GM20431 (cell line): Measurements from ENCODE around the gene SLC3A2.

Source experiments
- in situ Hi-C: fragments of 300-500 bp; cut with MseI, MboI; formaldehyde crosslinking; loops from one replicate; pipeline ENCODE4 v1.15.0; 2020; ENCODE audit warnings: low sequenced_read_pairs; ENCODE audit not compliant: unreplicated experiment

The SLC3A2 gene

DNA sequence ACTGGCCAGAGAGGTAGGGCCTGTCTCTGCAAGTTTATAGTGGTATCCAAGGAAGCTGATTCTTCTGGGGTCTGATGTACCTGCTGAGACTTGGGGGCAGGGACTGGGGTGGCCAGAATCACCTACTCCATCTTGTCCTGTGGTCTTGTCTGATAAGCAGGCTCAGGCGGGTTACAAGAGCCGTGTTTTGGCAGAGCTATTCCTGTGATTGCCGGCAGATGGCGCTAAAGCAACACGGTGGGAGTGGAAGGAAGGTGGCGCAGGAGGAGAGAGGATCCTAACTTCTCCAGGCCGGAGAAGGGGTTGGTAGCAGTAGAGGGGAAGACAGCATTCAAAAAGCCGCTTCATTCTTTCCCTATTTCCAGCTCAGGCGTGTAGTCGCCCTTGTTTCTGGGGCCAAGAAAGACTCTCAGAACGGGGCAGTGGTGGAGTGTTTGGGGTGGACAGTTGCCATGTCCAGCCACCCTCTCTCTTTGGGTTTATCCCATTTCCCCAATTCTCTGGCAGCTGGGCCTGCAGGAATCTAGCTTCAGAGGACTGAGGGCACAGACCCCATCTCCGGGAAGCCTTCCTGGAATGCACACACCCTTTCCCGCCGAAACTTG, 25.3 kb downstream of the SLC3A2 start:
- in situ Hi-C loops, result loop anchor here (5.0 to 25.0 kb wide), 2 partner anchors 116 to 306 kb away; no protein-coding TSS in a partner anchor

DNA sequence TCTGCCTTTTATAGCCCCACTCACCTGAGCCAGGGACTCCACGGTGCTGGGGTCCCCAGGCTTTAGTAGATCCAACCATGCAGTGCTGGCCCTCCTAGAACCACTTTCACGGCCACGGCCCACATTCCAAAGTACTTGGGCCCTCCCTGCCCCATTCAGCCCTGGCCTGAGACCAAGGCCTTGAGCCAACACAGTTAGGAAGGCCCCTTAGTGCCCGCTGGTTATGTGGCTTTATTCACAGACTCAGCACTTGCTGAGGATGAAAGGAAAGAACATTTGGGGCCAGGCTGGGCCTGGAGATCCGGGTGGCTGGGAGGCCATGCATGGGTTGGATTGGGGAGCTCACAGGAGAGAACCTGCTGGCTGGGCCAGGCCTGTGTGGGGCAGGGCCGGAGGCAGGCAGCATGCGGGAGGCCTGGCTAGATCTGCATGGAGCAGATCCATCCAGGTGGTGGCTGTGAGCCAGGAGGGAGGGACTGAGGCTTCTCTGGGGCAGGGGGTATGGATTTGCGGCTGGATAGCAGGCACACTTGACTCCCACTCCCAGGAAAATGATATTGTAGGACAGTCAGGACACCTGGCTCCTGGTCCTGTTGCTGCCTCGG, 27.9 kb downstream of the SLC3A2 start:
- in situ Hi-C loops, result loop anchor here (5.0 to 25.0 kb wide), 2 partner anchors 114 to 304 kb away; no protein-coding TSS in a partner anchor

DNA sequence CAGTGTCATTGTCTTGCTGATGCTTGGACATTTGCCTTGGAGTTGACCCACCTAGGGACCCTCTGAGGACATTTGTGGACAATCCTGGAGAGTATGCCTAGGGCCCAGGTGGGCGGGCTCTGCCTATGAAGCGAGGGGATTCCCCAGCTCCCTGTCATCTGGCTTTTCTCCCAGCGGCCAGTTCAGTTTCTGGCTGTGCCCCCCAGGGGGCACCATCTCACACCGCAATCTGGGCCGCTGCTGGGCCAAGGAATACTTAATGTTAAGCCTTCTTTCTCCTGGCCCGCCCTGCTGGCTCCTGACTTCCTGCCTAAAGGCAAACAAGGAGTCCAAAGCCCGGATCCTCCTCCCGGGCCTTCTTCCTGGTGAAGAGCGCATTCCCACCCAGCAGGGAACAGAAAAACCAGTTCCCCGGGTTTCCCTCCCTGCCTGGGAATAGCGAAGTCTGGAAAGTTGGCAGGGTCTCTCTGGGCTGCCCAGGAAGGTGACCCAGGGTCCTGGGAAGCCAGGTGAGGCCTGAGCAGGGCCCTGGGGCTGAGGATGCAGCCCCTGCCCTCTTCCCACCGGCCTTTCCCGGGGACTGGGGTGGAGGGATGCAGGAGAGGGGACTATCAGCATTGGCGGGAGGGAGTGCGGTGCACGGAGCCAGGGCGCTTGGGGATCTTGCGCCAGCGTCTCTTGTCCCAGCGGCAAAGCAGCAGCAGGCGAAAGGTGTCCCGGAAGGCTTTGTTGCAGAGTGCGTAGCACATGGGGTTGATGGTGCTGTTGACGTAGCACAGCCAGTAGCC, 28.6 kb downstream of the SLC3A2 start:
- in situ Hi-C loops, result loop anchor here (5.0 to 25.0 kb wide), 2 partner anchors 113 to 303 kb away; no protein-coding TSS in a partner anchor

DNA sequence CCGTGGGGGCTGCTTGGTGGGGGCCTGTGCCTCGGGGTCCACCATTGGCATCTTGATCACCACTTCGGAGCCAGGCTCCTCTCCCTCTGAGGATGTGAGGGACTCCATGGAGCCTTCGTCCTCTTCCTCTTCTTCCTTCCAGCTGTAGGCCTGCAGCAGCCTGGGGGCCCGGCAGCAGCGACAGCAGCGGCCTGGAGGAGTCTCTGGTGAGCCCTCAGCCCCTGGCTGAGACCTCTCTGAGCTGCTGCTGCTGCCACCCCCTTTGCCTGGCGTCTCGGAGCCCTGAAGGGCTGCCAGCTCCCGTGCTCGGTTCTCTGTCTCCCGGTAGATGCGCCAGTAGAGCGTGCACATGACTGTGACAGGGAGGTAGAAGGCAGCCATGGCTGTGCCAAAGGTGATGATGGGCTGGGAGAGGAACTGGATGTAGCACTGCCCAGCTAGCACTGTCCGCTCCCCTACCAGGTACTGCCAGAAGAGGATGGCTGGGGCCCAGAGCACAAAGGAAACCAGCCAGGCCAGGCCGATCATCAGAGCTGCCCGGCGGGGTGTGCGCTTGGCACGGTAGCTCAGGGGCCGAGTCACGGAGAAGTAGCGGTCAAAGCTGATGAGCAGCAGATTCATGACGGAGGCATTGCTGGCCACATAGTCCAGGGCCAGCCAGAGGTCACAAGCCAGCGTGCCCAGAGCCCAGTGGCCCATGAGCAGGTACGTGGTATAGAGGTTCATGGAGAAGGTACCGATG, 29.6 kb downstream of the SLC3A2 start:
- in situ Hi-C loops, result loop anchor here (25.0 kb wide), 1 partner anchor 302 kb away; no protein-coding TSS in a partner anchor

DNA sequence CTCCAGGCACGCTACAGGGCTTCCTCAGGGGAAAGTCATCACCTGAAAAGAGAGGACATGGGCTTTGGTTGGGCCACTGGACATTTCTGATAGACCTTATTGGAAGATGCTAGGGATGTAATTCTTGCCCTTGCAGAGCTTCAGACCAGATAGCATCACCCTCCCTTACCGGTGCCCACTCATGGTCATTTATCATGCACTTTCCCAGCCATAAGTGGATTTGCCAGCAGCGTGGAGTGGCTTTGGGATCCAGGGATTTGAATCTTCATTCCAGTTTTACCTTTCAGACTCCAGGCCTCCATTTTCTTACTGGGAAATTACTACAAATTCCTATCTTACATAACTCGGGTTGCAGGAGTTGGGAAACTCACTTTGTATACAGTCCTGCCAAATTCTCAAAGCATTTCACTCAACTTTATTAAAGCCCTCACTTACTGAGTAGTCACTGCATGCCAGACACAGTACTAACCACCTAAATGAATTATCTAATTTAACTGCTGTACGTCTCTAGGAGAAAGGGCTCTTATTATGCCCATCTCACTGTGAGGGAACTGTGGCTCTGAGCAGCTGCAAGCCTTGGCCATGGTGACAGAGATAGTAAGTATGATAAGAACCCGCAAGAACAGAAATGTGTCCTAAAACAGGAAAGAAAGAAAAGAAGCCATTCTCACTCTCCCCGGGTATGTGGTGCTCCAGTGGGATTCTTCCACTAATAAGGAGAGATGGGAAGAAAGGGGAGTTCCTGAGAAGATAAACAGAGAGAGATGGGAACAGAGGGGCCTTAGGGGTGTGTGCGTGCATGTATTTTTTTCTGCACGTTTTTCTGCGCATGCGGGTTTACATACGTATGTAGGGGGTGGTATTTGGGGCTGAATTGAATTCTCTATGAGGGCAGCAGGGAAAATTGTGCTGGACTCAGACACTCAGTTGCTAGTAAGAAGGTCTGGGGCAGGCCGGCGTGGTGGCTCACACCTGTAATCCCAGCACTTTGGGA, 30.7 kb downstream of the SLC3A2 start:
- in situ Hi-C loops, result loop anchor here (25.0 kb wide), 1 partner anchor 301 kb away; no protein-coding TSS in a partner anchor

DNA sequence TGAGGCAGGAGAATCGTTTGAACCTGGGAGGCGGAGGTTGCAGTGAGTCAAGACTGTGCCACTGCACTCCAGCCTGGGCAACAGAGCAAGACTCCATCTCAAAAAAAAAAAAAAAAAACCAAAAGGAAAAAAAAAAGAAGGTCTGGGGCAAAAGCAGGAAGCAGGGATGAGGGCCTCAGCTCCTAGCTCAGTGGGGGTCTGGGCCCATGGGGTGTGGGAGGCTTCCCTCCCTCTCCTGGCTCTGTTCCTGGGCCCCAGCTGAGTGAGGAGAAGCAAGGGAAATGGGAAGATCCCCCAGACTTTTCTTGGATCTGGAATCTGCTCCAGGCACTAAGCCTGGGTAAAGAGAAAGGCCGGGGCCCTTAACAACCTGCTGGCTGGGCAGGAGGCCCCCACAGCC, 31.6 kb downstream of the SLC3A2 start:
- in situ Hi-C loops, result loop anchor here (25.0 kb wide), 1 partner anchor 300 kb away; no protein-coding TSS in a partner anchor

DNA sequence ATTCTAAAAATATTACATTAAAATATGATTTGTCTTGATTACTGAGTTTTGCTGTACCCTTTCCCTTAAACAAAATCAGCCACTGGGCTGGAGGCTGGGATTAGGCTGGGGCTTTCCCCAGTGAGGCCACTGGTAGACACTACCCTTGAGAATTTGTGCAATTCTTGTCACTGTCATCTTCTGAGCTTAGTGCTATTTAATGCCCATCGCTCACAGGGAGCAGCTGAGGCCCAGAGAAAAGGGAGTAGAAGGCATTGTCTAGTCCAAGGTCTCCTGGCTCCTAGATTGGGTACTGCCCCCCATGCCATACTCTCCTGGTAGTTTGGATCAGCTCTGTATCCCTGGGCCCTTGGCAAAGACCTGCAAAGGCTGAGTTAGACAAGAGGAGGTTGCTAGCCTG, 33.7 kb downstream of the SLC3A2 start:
- in situ Hi-C loops, result loop anchor here (25.0 kb wide), 1 partner anchor 298 kb away; no protein-coding TSS in a partner anchor

DNA sequence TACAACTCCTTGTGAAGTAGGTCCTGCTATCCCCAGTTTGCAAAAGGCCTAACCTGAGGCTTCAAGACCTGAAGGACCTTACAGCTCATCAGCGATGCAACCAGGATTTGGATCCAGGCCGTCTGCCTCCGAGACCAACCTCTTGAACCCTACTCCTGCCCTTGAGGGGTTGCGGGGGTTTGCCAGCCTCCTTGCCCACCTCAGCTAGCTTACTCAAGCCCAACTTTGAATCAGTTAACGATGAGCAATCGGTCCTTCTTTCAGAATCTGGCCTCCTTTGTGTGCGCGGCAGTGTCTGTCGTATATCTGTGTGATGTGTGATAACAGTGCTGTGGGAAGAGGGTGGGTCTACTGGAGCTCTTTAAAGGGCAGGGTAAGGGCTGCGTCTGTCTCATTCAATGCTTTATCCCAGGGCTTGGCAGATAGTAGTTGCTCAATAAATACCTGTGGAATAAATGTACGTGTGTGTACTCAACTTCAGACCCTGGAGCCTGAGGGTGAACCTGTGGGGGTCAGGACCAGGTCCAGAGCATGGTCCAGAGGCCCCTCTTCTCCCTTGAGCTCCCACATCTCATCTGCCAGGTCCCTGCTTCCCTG, 37.3 kb downstream of the SLC3A2 start:
- in situ Hi-C loops, result loop anchor here (25.0 kb wide), 1 partner anchor 294 kb away; no protein-coding TSS in a partner anchor

DNA sequence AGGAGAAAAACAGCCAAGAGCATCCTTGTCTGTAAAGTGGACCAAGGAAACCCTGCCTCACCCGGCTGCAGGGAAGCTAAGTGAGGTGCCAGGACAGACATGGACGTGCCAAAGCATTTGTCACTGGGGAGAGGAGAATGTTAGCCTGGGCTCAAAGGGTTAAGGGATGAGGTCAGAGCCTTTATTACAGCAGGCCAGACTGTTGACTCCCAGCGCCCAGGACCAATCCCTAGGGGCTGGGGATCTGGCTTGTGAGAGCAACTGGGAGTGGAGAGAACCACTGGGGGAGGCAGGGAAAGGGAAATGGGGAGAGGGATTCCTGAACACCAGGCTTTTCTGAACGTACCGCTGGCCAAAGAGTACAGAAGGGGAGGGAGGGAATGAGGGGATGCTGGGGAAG, 37.8 kb downstream of the SLC3A2 start:
- in situ Hi-C loops, result loop anchor here (25.0 kb wide), 1 partner anchor 294 kb away; no protein-coding TSS in a partner anchor

DNA sequence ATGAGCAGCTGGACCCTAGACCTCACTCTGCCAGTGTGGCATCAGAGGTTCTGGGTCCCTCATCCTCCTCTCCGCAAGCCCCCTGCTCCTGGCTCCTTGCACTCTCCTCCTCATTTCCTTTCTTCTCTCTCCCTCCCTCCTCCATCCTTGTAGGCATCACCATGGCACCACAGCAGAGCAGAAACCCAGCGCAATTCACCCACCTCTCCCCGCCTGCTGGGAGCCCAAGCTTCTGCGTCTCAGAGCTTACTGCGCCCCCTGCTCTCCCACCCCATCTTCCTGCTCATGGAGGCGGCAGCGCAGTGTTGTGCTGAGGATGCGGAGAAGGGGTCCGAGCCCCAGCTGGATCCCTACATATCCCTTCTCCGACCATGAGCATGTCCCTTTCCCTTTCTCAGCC, 38.8 kb downstream of the SLC3A2 start:
- in situ Hi-C loops, result loop anchor here (25.0 kb wide), 1 partner anchor 293 kb away; no protein-coding TSS in a partner anchor

DNA sequence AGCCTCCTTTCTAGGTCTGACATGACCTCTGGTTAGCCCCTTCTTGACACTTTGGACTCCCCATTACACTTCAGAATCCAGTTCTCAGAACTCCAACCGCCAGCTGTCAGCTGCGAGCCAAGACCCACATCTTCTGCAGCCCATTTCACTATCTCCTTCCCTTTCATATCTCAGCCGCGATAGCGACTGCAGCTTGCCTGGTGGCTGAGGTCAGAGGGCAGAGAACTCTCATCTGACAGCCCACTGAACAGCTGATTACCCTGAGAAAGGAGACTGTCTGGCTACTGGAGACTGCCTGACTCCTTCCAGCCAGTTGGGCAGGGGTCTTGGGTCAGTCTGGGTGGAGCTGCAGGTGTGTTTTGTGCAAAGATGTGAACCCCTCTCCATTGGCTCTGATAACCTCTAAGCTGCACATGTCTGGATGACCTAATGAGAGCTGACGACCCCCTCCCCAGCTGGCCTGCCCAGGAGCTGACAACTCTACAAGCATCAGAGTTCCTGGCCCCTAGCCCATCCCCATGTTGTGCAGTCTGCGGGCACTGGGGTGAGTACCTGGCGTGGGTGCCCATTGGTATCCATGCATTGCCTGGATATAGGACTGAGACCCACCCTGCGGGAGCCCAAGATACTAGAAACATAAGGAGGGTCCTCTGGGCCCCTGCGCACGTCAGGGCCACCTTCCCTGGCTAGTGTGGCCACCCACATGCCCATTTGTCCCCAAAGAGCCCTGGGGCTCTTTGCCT, 39.4 kb downstream of the SLC3A2 start:
- in situ Hi-C loops, result loop anchor here (25.0 kb wide), 1 partner anchor 292 kb away; no protein-coding TSS in a partner anchor

DNA sequence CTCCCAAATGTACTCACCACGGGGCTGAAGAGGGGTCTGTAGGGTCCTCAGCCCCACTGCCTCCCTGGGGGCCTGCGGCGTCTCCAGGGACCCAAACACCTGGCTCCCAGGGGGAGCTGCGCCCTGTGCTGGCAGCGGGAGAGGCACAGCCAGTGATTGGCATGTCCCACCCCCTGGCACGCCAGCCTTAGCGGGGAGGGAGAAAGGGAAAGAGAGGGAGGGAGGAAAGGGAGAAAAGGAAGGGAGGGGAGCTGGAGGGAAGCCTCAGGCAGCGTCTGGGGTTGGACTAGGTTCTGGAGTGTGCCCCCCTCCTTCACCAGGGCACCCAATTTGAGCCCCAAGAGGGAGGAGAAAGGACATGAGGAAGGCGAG, 40.5 kb downstream of the SLC3A2 start, which contains the start of gene CHRM1:
Gene CHRM1, minus strand, starts transcription at position 163 of the 372 bp plus-strand sequence. CDS start 10,263 bp downstream, outside the sequence.
- in situ Hi-C loops, result loop anchor here (25.0 kb wide), 1 partner anchor 291 kb away; no protein-coding TSS in a partner anchor

DNA sequence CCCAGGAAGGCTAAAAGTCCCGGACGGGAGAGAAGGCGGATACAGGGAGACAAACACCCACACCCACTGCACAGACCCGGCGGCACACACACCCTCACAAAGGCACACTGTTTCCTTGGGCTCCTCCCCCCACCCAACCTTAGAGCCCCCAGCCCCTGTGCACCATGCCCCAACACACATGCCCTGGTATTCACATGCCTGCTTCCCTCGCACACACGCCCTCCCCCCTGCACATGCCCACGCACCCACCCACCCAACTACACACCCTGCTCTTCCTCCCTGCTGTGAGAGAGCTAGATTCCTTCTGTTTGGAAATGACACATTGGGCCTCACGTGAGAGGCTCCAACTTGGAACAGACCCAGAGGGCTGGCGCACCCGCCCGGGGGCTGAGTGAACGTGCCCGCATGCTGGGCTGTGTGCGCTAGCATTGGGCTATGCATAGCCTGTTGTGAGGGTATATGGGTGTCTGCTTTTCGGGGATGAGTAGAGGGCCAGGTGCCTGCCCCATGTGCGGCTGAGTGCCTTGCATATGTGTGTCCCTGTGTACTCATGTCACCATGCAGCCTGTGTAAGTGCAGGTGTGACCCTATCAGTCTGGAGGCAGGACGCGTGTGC, 41.0 kb downstream of the SLC3A2 start:
- in situ Hi-C loops, result loop anchor here (25.0 kb wide), 1 partner anchor 291 kb away; no protein-coding TSS in a partner anchor

DNA sequence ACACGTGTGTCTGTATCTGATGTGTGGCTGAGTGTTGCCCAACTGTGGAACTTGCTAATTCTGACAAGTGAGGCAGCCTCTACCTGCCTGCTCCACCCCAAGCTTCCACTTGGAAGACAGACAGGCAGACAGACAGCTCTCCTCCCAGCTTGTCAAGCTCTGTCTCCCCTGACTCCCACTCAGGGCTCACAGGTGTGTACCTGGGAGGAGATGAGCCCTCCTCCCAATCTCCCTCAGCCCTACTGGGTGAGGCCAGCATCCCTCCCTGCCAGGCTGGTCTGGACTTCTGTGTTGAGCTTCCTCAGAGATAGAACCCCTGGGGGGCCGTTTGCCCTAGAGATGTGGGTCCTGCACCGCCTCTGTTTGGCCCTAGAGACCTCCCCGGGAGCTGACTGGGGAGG, 41.5 kb downstream of the SLC3A2 start:
- in situ Hi-C loops, result loop anchor here (25.0 kb wide), 1 partner anchor 290 kb away; no protein-coding TSS in a partner anchor

DNA sequence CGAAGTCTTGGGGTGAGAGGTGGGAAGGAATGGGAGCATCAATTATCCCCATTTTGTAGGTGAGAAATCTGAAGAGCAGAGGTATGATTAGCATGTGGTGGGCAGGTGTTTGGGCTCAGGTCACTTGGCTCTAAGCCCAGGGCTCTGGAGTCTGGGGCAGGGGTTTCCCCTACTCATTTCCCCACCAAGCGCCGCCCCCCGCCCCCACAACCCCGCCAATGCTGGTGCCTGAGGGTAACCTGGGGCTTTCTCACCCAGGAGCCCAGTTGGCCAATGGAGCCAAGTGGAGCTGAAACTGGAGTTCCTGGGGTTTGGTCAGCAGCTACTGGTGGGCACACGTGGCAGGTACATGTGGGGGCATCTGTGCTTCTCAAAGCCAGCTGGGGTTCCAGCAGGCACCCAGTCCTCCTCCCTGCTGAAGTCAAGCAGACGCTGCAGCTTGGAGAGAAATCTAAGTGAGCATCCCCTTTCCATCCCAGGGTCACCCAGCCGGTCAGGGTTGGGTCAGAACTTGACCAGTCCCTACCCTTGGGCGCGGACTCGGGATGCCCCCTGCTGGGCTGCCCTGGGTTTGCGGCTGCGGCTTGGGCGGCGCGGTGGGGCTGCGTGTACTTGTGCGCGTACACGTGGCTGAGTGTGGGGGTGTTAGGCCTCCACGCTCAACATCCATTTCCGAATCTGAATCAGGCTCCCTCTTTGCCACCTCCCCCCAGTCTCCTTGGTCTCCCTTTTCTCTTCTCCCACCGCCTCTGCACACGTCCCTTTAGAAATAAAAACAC, 42.1 kb downstream of the SLC3A2 start:
- in situ Hi-C loops, result loop anchor here (25.0 kb wide), 1 partner anchor 289 kb away; no protein-coding TSS in a partner anchor
